ENCODE results near the gene UPF3A. TPM values are rescaled to one million over a fixed set of nuclear protein-coding genes. Genes with fewer than 3 reads are reported as not detected.
A peak's percentile ranks its signal among the peaks of the same experiment; 100 is the strongest.

The UPF3A gene
- total and polyA plus RNA-seq, 9 of the 15 experiments (the other 6 are each of a cell fraction or from before 2014, with no cell fraction given), result 15.6 to 76.5 (median 40.9) TPM

DNA sequence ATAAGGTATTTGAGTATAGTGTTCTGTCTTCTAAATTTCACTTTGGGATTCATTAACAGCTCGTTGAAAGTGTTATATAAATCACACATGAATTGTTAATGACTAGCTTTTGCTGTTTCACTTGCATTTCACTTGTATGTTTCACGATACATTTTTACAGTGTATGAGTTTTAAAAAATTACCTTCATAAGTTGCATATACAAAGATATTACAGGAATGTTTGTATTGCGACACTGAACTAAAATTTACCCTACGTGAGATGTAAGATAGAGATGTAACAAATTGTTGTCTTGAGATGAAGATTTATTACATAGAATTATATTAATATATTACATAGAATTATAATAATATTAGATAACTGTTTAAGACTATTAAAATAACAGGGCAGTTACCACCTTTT is 45.2 kb upstream of the UPF3A start:
- POLR2A ChIA-PET, result interaction anchor here (1.0 kb wide), 2 partner anchors 13 to 27 kb away, joined by 3 to 4 read pairs; no protein-coding TSS in a partner anchor

More for the DNA sequence above, 45.2 kb upstream of the UPF3A start:
- 24% methylated on average over 4 of the region's 4 CpGs for WGBS (ENCODE audit: insufficient coverage, low coverage, missing lambda C conversion rate)
- no TSS peak for BruUV-seq (replicated peaks)
- Histone ChIP-seq H3K4me1 (replicated peaks in 1 of 2; ENCODE audit: control insufficient read depth in 2 of 2, insufficient read depth in 2 of 2, low read length in 2 of 2) (peaks cover 11 to 28% of the 10 kb centered on the region in 2 experiments; a peak in 4 of 5 replicates), H4K20me1 (replicated peaks; ENCODE audit: control insufficient read depth, insufficient read depth, low read length) (no peaks in the 10 kb centered on the region), H3K9me1 (ENCODE audit: control insufficient read depth, insufficient read depth, low read length) (no peaks in the 10 kb centered on the region), H3K4me2 (ENCODE audit: insufficient read depth, low read length) (peak overlapping the region; percentile 98), H3K9me3 (replicated peaks; ENCODE audit: control insufficient read depth, insufficient read depth, low read depth, low read length) (peaks cover 7% of the 10 kb centered on the region; the same call in 1 of the 2 replicates), H3K79me2 (ENCODE audit: control insufficient read depth, insufficient read depth, low read length) (peaks cover 33% of the 10 kb centered on the region), H3K27me3 (ENCODE audit: control insufficient read depth in 2 of 2, insufficient read depth in 2 of 2, low read length in 2 of 2) (no peaks in the 10 kb centered on the region), H3K36me3 (ENCODE audit: control insufficient read depth, insufficient read depth, low read length) (peaks cover 48% of the 10 kb centered on the region), H3K27ac (ENCODE audit: extremely low read depth, low read depth, low read length) (peak overlapping the region; percentile 82), H3K4me3 (peak overlapping the region; percentile 87), H3K9ac (ENCODE audit: insufficient read depth in 1 of 2, low read depth in 2 of 2, low read length in 2 of 2) (peak overlapping the region in 1 of 2 experiments; percentile 89; a peak in 3 of 4 replicates), H2AFZ (ENCODE audit: low read depth, low read length) (no peak overlapping the region)
- DNase-seq (ENCODE audit: extremely low read depth in 1 of 4, low spot score in 3 of 4), result no peak
- no peak for ATAC-seq
- intact Hi-C loops (cut with micrococcal nuclease), result no loop called here
- TF ChIP-seq FOXM1 (IDR thresholded peaks at IDR 0.05; ENCODE audit: low read depth) (no peak), FOXM1 (CRISPR knock-in tag; IDR thresholded peaks at IDR 0.05; ENCODE audit: low read depth) (no peak), NR3C1 (CRISPR knock-in tag; IDR thresholded peaks at IDR 0.05) (no peak), MTA1 (IDR thresholded peaks at IDR 0.05; ENCODE audit: borderline replicate concordance) (no peak), ZC3H4 (CRISPR knock-in tag; IDR thresholded peaks at IDR 0.05; ENCODE audit: borderline replicate concordance) (no peak), PML (IDR thresholded peaks at IDR 0.05; ENCODE audit: low read length) (no peak), CEBPB (tag; IDR thresholded peaks at IDR 0.05) (peak; percentile 63), CEBPG (CRISPR knock-in tag; IDR thresholded peaks at IDR 0.05) (no peak), CEBPG (tag; conservative IDR thresholded peaks at IDR 0.05 in 1 of 2, IDR thresholded peaks at IDR 0.05 in 1 of 2) (peak in 1 of 2 experiments; percentile 58; a peak in 2 of 4 replicates)
- TF ChIP-seq, protein P1, sequence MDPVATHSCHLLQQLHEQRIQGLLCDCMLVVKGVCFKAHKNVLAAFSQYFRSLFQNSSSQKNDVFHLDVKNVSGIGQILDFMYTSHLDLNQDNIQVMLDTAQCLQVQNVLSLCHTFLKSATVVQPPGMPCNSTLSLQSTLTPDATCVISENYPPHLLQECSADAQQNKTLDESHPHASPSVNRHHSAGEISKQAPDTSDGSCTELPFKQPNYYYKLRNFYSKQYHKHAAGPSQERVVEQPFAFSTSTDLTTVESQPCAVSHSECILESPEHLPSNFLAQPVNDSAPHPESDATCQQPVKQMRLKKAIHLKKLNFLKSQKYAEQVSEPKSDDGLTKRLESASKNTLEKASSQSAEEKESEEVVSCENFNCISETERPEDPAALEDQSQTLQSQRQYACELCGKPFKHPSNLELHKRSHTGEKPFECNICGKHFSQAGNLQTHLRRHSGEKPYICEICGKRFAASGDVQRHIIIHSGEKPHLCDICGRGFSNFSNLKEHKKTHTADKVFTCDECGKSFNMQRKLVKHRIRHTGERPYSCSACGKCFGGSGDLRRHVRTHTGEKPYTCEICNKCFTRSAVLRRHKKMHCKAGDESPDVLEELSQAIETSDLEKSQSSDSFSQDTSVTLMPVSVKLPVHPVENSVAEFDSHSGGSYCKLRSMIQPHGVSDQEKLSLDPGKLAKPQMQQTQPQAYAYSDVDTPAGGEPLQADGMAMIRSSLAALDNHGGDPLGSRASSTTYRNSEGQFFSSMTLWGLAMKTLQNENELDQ (CRISPR knock-in tag; IDR thresholded peaks at IDR 0.05; ENCODE audit: borderline replicate concordance), result no peak
- TF ChIP-seq, protein P2, sequence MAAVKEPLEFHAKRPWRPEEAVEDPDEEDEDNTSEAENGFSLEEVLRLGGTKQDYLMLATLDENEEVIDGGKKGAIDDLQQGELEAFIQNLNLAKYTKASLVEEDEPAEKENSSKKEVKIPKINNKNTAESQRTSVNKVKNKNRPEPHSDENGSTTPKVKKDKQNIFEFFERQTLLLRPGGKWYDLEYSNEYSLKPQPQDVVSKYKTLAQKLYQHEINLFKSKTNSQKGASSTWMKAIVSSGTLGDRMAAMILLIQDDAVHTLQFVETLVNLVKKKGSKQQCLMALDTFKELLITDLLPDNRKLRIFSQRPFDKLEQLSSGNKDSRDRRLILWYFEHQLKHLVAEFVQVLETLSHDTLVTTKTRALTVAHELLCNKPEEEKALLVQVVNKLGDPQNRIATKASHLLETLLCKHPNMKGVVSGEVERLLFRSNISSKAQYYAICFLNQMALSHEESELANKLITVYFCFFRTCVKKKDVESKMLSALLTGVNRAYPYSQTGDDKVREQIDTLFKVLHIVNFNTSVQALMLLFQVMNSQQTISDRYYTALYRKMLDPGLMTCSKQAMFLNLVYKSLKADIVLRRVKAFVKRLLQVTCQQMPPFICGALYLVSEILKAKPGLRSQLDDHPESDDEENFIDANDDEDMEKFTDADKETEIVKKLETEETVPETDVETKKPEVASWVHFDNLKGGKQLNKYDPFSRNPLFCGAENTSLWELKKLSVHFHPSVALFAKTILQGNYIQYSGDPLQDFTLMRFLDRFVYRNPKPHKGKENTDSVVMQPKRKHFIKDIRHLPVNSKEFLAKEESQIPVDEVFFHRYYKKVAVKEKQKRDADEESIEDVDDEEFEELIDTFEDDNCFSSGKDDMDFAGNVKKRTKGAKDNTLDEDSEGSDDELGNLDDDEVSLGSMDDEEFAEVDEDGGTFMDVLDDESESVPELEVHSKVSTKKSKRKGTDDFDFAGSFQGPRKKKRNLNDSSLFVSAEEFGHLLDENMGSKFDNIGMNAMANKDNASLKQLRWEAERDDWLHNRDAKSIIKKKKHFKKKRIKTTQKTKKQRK (IDR thresholded peaks at IDR 0.05; ENCODE audit: borderline replicate concordance, low read depth, low read length), result no peak
- in situ Hi-C loops (cut with MboI), result no loop called here
- FAIRE-seq, result no peak
- CTCF ChIA-PET (ENCODE audit: low intra/inter-chr PET ratio), result no interaction called here

All from K562 (cell line).